Measurements from ENCODE around the gene CCDC60.

Gene CCDC60

DNA sequence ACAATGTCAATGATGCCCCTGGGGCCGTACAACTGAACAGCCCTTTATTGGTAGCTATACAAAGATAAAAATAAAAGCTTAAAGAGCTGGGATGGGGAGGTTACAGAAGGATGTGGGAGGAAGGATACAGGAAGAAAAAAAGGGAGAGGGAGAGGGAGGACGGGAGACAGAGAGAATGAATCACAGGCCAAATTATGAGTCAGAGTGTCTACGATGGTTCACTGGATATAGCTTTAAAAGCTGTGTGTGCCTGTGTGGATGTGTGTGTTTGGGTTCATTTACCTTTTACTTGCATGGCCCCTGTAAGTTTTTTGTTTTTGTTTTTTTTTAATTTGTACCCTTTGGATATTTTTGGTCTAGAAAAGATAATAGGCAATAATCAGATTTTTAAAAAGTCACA lies 111.9 kb downstream of the CCDC60 start:
- no peak for DNase-seq (ENCODE audit: low spot score)

DNA sequence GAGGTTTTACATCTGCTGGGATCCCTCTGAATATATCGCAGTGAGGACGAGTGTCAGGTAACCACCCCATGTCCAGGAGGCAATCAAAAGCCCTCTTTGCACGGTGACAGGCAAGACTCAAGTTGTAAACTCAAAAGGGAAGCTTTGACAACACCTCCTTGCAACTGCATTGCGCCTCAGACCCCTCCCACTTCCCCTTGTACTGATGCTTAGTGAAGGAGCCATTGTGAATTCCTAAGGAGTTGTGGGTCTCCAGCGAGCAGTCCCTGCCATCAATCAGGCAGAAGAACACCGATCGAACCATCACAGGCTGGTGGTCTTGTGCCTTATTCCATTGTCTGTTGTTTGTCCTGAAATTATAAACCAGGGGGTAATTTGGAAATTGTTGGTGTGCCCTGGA lies 112.6 kb downstream of the CCDC60 start:
- DNase-seq (ENCODE audit: low spot score), result no peak

DNA sequence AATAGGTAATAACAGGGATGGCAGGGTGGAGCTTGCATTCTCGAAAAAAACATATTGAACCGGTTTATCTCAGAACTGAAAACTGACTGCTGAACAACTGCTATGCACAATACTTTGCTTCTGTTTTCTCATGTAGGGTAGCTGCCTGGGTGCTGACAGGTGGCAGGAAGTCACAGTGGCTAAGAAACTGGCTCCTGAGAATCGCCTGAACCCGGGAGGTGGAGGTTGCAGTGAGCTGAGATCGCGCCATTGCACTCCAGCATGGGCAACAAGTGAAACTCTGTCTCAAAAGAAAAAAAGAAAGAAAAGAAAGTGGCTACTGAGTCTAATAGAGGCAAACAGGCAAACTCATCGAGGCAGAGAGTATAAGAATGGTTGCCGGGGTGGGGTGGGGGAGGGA lies 113.1 kb downstream of the CCDC60 start:
- no peak for DNase-seq (ENCODE audit: low spot score)

- DNase-seq (ENCODE audit: low spot score), result no peak
These were observed 114.1 kb downstream of the CCDC60 start for GRCh38 chr12:119448611-119449131.

GRCh38 chr12:119450771-119451170 lies 116.2 kb downstream of the CCDC60 start:
- no peak for DNase-seq (ENCODE audit: low spot score)

- DNase-seq (ENCODE audit: low spot score), result no peak
These were observed 122.3 kb downstream of the CCDC60 start for GRCh38 chr12:119456824-119457223.

DNA sequence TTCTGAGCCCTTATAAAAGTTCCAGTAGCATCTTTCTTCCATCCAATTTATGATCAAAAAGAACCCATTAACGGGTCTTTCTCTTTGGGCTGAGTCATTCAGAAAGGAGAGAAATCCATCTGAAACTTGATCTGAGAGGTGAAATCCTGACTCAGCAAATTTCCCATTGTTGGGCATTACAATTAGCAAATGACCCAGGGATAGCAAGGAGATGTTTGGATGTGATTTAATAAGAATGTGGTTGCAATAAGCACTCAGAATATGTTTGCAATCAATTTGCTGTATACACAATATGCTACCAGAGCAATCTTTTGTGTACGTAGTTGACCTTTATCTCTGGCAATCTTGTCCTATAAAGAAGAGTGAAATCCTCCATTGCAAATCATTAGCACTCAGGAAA lies 122.7 kb downstream of the CCDC60 start:
- no peak for DNase-seq (ENCODE audit: low spot score)

DNA sequence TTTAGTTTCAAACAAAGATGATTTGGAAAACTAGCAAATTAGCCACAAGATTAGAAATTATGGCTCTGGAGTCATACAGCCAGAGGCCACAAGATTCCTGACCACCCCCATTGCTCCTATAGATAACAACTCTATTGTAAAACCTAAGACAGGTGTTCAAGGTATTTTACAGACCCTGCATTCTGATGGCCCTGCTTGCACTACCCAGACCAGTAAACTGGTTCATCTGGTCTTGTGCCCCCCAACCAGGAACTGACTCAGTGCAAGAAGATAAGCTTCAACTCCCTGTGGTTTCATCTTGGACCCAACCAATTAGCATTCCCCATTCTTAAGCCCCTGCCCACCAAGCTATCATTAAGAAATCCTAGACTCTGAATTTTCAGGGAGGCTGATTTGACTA lies 125.0 kb downstream of the CCDC60 start:
- no peak for DNase-seq (ENCODE audit: low spot score)

DNA sequence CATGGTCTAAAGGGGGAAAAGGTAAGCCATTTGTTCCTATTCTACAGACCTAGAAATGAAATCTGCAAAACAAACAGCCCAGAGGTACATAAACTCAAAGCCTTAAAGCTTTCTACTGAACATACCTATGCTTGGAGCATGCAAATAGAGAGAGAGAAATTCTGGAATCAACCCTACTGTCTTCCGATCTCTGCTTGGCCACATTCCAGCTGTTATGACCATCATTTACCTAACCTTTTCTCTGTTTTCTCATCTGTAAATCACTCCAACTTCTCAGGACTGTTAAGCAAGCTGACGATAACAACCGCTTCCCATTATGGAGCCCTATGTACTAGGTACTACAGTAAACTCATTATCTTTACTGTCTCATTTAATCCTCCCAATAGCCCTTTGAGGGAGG lies 126.3 kb downstream of the CCDC60 start:
- DNase-seq (ENCODE audit: low spot score), result no peak

- DNase-seq (ENCODE audit: low spot score), result no peak
These were observed 127.2 kb downstream of the CCDC60 start for GRCh38 chr12:119461636-119462214.

- DNase-seq (ENCODE audit: low spot score), result no peak
These were observed 128.8 kb downstream of the CCDC60 start for GRCh38 chr12:119463211-119463926.

DNA sequence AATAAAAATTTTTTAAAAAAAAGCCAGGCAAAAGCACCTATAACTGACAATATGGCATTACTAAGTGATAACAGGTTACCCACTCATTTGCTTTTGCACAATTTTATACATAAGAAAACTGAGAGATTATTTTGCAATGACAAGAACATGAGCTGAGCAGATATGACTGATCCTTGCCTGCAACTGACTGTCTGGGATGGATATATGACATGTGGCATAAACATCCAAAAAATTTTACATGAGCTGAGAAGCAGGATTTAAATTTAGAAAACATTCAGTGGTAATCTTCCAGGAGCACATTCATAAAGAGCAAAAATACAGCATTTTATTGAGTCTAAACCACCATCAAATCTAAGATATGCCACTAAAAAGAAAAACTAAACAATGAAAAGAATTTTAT lies 133.8 kb downstream of the CCDC60 start:
- DNase-seq (ENCODE audit: low spot score), result no peak

- DNase-seq (ENCODE audit: low spot score), result no peak
These were observed 141.1 kb downstream of the CCDC60 start for GRCh38 chr12:119475650-119476049.

DNA sequence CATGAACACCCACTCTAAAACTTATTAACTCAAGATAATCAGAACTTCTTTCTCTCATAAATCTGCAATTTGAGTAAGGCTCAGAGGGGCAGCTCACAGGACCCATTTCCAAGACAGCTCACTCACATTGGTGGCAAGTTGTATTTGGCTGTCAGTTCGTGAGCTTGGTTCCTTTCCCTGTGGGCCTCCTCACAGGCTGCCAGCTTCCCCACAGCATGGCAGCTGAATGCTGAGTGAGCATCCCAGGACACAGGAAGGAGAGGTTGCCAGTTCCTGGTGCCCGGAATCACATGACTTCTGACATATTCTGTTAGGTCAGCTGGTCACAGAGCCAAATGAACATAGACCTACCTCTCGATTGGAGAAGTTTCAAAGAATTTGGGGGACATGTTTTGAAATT lies 142.4 kb downstream of the CCDC60 start:
- no peak for DNase-seq (ENCODE audit: low spot score)

GRCh38 chr12:119479121-119479561 lies 144.6 kb downstream of the CCDC60 start:
- no peak for DNase-seq (ENCODE audit: low spot score)

- no peak for DNase-seq (ENCODE audit: low spot score)
These were observed 146.0 kb downstream of the CCDC60 start for GRCh38 chr12:119480551-119480950.

DNA sequence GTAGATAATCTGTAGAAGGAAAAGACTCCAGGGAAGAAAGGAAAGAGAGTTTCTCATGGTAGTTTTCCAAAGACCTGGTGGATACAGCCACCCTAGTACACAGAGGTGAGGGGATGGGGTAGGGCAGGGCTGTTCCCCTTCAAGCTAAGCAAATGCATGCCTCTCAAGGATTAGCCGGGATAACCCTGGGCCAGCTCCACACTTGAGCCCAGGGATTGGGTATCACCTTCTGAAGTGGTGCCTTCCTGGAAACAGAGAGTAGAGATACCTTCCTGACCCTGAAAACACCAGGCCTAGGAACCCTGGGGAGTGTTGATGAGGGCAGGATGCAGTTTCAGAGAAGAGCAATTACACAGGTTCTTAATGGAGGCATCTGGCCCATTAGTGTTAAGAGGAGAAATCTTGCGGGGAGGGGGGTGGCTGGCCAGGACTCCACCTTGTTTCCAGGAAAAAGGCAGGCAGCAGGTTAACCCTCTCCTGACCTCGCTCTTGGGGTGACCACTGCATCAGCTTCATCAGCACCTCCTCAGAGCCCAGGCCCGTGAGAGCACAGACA lies 152.1 kb downstream of the CCDC60 start:
- no peak for DNase-seq (ENCODE audit: low spot score)

DNA sequence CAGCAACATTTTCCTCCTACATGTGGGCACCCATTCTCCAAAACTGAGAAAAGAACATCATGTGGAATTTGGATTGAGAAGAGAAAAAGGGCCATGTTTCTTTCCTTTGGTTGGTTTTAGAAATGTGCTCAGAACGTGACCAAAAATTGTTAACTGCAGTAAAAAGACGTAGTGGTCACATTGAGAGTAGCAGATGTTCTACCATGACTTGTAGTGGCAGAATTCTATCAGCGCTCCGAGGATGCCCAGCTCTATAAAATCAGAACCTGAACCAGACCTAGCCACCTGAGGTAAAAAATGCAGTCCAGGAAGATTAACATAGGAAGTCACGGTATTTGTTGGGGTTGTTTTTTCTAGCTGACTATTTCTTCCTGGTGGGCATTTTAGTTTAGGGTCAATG lies 157.3 kb downstream of the CCDC60 start:
- no peak for DNase-seq (ENCODE audit: low spot score)

- DNase-seq (ENCODE audit: low spot score), result no peak
These were observed 165.7 kb downstream of the CCDC60 start for GRCh38 chr12:119500209-119500608.

DNA sequence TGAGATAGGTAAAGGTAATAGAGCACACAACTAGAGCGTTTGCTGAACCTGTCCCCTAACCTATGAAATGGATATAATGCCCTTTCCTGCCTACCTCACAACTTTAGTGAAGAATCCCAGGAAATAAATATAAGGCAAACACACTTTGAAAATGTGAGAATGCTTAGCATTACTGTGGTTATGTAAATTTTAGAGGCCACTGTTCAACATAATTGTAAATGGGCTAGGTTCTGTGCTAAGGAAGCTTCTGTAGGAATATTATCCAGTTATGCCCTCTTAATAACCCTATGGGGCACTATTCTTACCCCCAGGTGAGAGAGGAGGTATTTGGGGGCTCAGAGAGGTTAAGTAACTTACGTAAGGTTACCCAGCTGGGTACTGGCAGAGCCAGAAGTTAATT lies 166.5 kb downstream of the CCDC60 start:
- no peak for DNase-seq (ENCODE audit: low spot score)

DNA sequence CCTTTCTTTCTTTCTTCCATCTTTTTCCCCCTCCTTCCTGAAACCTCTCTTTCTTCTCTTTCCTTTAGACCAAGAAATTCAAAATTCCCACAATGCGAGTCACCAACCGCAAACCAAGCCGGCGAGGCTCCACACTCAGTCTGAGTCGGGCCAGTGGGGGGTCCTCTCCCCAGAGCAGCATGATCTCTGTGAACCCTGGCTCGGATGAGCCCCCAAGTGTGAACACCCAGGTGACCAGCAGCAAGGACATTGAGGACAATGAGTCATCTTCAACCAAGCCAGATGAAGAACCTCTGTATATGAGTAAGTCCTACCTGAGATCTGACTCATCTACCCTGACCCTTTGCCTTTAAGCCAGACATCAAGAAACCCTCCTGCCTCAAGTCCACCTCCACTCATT lies 170.5 kb downstream of the CCDC60 start:
- DNase-seq (ENCODE audit: low spot score), result no peak

GRCh38 chr12:119512772-119513497 lies 178.4 kb downstream of the CCDC60 start:
- peak; percentile 7 for DNase-seq (ENCODE audit: low spot score)

- no peak for DNase-seq (ENCODE audit: low spot score)
These were observed 193.7 kb downstream of the CCDC60 start for GRCh38 chr12:119528241-119528640.
